ENCODE measurements around the gene PBRM1.

DNA sequence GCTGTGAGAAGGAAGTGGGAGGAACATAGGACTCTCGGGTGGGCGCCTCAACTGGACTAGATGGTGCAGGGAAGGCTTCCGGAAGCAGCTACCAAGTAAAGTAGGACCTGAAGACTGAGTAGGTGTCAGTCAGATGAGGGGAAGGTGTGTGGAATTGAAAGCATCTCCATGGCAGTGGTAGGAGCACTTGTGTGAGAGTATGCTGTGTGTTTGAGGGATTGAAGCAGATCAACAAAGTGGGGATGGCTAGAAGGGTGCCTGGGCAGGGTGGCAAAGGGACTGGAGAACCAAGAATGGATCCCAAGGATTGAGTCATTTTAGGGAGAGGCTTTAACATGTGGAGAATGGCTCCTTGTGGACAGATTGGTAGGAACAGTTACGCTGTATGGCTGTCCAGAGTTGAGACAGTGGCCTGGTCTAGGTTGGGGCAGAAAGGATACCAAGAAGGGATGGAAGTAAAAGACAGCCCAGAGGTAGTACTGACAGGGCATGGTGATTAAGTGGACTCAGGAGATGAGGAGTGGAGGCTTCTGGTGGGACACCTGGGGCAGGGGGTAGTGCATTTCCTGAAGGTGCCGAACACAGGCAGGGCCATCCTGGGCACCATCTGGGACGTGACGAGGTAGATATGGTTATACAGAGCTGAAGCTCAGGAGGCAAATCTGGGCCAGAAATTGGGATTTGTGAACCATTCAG is 147.8 kb downstream of the PBRM1 start:
- TF ChIP-seq CTCF (IDR thresholded peaks at IDR 0.05; ENCODE audit: low read depth, low read length, missing input control) = no peak
- TF ChIP-seq MAX (IDR thresholded peaks at IDR 0.05) = no peak
- no peak for TF ChIP-seq RXRA (IDR thresholded peaks at IDR 0.05)

Data from liver (tissue), 3 donors.